SU-DHL-6 (cell line): ENCODE data around the gene DDX3X.

Source experiments
- CTCF ChIP-seq: fragments of 200-600 bp; sonication (generic); IDR thresholded peaks from one replicate; pipeline ENCODE4 v1.5.1; 2017; ENCODE audit warnings: antibody characterized with exemption, mild to moderate bottlenecking, low read length, moderate library complexity; ENCODE audit not compliant: insufficient read depth, poor library complexity, severe bottlenecking
- EZH2phosphoT487 ChIP-seq: fragments of 200-600 bp; sonication (generic), shearing (Covaris generic); conservative IDR thresholded peaks from 2 replicates; pipeline ENCODE4 v1.6.1; 2018; ENCODE audit warnings: mild to moderate bottlenecking, antibody characterized with exemption, low read length, moderate library complexity, mixed read lengths

GRCh38 chrX:41353985-41354384 is 20.0 kb downstream of the DDX3X start:
- TF ChIP-seq CTCF (no peak), EZH2phosphoT487 (no peak)
